Thoracic aorta (tissue), 2 donors: ENCODE measurements around the gene GTF2F2. TPM values are rescaled to one million over a fixed set of nuclear protein-coding genes. Genes with fewer than 3 reads are reported as not detected.
A peak's percentile ranks its signal among the peaks of the same experiment; 100 is the strongest.

Experiments
- ATAC-seq: fragments of 150-250 bp; one replicate; pipeline ENCODE4 v1.8.0; 2017; ENCODE audit warnings: low read depth; ENCODE audit not compliant: insufficient number of reproducible peaks, low FRiP score
- DNase-seq: peaks from one replicate; pipeline ENCODE4 v3.0.0-alpha.2; 2020; ENCODE audit warnings: low spot score
- H3K27ac ChIP-seq, 2 donors: fragments of 200-600 bp; sonication (generic); 1 replicate in 1 of 2; 2 replicates in 1 of 2; pipeline ENCODE4 v1.5.1; 2016; ENCODE audit warnings: mild to moderate bottlenecking in 2 of 2, moderate library complexity in 2 of 2
- H3K27me3 ChIP-seq: fragments of 200-600 bp; sonication (generic); replicated peaks from 2 replicates; pipeline ENCODE4 v1.6.0; 2016; ENCODE audit warnings: mild to moderate bottlenecking; ENCODE audit not compliant: insufficient read depth
- H3K36me3 ChIP-seq: fragments of 200-600 bp; sonication (generic); one replicate; pipeline ENCODE4 v1.5.1; 2016
- H3K4me1 ChIP-seq, 2 donors: fragments of 200-600 bp; sonication (generic); 1 replicate in 1 of 2; 2 replicates in 1 of 2; pipeline versions ENCODE4 v1.5.1 to v1.6.0; 2016; ENCODE audit warnings: low read depth in 2 of 2, mild to moderate bottlenecking in 1 of 2; ENCODE audit not compliant: control insufficient read depth in 1 of 2
- H3K4me3 ChIP-seq: fragments of 200-600 bp; sonication (generic); 2 replicates; pipeline ENCODE4 v1.5.1; 2016; ENCODE audit warnings: mild to moderate bottlenecking
- H3K9me3 ChIP-seq: fragments of 200-600 bp; sonication (generic); 2 replicates; pipeline ENCODE4 v1.5.1; 2016
- CTCF ChIP-seq: fragments of 200-600 bp; sonication (generic); IDR thresholded peaks from one replicate; pipeline ENCODE4 v1.5.1; 2019; ENCODE audit warnings: antibody characterized with exemption
- total RNA-seq, 2 donors: library from RNA; depleted of rRNA; stranded (reverse); fragments of >200 nt; gene quantifications; one replicate each; pipeline versions ENCODE4 v1.1.0 to v1.2.3, GENCODE V29; 2016

The GTF2F2 gene
- total RNA-seq, 2 donors from 2014 or later: 7.2 to 18.4 TPM

DNA sequence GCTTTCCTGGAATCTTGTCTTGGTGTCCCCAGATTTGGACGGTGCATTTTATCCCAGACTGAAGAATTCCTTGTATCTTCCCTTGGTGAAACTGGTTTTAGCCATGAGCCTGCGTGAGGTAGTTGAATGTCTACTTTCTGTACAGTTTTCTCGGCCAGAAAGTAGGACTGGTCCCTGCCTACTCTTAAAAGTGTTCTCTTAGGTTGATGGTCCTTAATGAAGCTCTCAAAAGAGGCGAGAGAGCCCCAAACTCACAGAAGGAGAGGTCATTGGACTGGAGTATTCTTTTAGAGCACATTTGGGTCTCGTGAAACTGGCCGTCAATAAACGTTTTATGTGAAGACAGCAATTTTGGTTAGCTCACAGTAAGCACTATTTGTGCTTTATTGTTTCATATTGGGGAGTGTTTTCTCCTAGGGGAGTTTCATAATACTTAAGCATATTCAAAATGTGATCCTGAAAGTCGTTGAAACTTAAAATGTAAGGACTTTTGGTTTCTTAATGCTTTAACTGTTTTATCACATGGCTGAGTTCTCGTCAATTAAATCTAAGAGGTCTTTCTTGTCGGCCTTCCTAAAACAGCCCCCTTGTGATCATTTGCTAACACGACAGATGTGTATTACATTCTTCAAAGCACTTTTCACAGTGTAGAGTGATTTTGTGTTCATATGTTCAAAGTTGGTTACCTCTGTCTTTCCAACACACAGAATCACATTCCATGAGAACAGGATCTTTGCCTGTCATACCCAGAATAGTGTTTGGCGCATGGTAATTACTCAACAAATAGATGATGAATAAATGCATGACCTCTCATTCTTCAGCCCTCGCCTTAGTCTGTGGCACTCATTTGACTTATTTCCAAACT, 889 bp downstream of the GTF2F2 start:
- ATAC-seq: no peak
- no peak for DNase-seq
- TF ChIP-seq CTCF: no peak
- H3K9me3 ChIP-seq: no peaks in the 10 kb centered on the region
- H3K27me3 ChIP-seq: no peaks in the 10 kb centered on the region
- no peaks in the 10 kb centered on the region for H3K36me3 ChIP-seq
- peak overlapping the region in 1 of 2 donors; percentile 68 for H3K27ac ChIP-seq
- peak overlapping the region; percentile 91 for H3K4me3 ChIP-seq
- peaks cover 11 to 14% of the 10 kb centered on the region in 2 donors for H3K4me1 ChIP-seq

- DNase-seq: no peak
- H3K27me3 ChIP-seq: no peaks in the 10 kb centered on the region
- H3K4me1 ChIP-seq: peaks cover 11 to 14% of the 10 kb centered on the region in 2 donors
- TF ChIP-seq CTCF: no peak
- no peaks in the 10 kb centered on the region for H3K36me3 ChIP-seq
- ATAC-seq: no peak
- H3K4me3 ChIP-seq: no peak overlapping the region
- no peaks in the 10 kb centered on the region for H3K9me3 ChIP-seq
- H3K27ac ChIP-seq: no peak overlapping the region
Measured at GRCh38 chr13:45122941-45123340, 2.6 kb downstream of the GTF2F2 start.

- TF ChIP-seq CTCF: no peak
- H3K27ac ChIP-seq: no peak overlapping the region
- H3K9me3 ChIP-seq: no peaks in the 10 kb centered on the region
- no peaks in the 10 kb centered on the region for H3K4me1 ChIP-seq
- H3K36me3 ChIP-seq: no peaks in the 10 kb centered on the region
- no peaks in the 10 kb centered on the region for H3K27me3 ChIP-seq
- no peak for ATAC-seq
- no peak overlapping the region for H3K4me3 ChIP-seq
- DNase-seq: no peak
Measured at GRCh38 chr13:45132369-45133064, 12.2 kb downstream of the GTF2F2 start.

GRCh38 chr13:45133396-45134118, 13.2 kb downstream of the GTF2F2 start:
- no peak overlapping the region for H3K27ac ChIP-seq
- H3K4me1 ChIP-seq: no peaks in the 10 kb centered on the region
- no peak for TF ChIP-seq CTCF
- peaks cover 7% of the 10 kb centered on the region for H3K36me3 ChIP-seq
- no peak for ATAC-seq
- no peak for DNase-seq
- no peaks in the 10 kb centered on the region for H3K9me3 ChIP-seq
- no peak overlapping the region for H3K4me3 ChIP-seq
- H3K27me3 ChIP-seq: no peaks in the 10 kb centered on the region
